ENCODE measurements around the gene OVCH1.

DNA sequence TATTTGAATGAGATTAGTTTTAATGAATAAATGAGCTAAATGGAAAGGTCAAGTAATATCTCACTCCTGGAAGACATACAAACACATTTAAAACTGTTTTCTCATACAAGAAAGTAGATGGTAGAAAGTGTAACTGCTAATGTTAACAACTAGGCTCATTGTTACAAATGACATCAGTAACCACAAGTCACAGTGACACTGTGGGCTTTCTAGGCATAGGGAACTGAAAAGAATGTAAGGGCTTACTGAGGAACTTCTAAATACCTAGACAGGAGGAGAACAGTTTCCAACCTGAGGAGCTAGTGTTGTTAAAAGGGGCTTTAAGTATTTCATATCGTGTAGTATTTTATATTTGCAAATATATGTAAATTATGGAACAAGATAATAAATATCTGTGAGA is 99.0 kb downstream of the OVCH1 start:
- no peak for TF ChIP-seq EP300 (IDR thresholded peaks at IDR 0.05)
- TF ChIP-seq, protein P1, sequence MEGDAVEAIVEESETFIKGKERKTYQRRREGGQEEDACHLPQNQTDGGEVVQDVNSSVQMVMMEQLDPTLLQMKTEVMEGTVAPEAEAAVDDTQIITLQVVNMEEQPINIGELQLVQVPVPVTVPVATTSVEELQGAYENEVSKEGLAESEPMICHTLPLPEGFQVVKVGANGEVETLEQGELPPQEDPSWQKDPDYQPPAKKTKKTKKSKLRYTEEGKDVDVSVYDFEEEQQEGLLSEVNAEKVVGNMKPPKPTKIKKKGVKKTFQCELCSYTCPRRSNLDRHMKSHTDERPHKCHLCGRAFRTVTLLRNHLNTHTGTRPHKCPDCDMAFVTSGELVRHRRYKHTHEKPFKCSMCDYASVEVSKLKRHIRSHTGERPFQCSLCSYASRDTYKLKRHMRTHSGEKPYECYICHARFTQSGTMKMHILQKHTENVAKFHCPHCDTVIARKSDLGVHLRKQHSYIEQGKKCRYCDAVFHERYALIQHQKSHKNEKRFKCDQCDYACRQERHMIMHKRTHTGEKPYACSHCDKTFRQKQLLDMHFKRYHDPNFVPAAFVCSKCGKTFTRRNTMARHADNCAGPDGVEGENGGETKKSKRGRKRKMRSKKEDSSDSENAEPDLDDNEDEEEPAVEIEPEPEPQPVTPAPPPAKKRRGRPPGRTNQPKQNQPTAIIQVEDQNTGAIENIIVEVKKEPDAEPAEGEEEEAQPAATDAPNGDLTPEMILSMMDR (IDR thresholded peaks at IDR 0.05): no peak
